Uterus (tissue), 4 donors: ENCODE measurements around the gene SSH2. TPM values are rescaled to one million over a fixed set of nuclear protein-coding genes. Genes with fewer than 3 reads are reported as not detected.

ENCODE experiments used
- DNase-seq, 2 donors: peaks; one replicate each; pipeline ENCODE4 v3.0.0-alpha.2; 2019 to 2020
- H3K27ac ChIP-seq, 2 donors: fragments of 200-600 bp; sonication (generic); 1 replicate in 1 of 2; 2 replicates in 1 of 2; pipeline ENCODE4 v1.5.1; 2016 to 2018
- H3K27me3 ChIP-seq, 2 donors: fragments of 200-600 bp; sonication (generic); one replicate each; pipeline ENCODE4 v1.5.1; 2018 to 2019; ENCODE audit warnings: control low read depth in 1 of 2
- H3K36me3 ChIP-seq, 2 donors: fragments of 200-600 bp; sonication (generic); one replicate each; pipeline ENCODE4 v1.5.1; 2019; ENCODE audit warnings: control low read depth in 1 of 2
- H3K4me1 ChIP-seq, 2 donors: fragments of 200-600 bp; sonication (generic); one replicate each; pipeline ENCODE4 v1.5.1; 2018 to 2019; ENCODE audit warnings: control low read depth in 1 of 2
- H3K4me3 ChIP-seq, 2 donors: fragments of 200-600 bp; sonication (generic); 1 replicate in 1 of 2; 2 replicates in 1 of 2; pipeline ENCODE4 v1.5.1; 2018 to 2019; ENCODE audit warnings: mild to moderate bottlenecking in 1 of 2
- H3K9me3 ChIP-seq, 2 donors: fragments of 200-600 bp; sonication (generic); one replicate each; pipeline ENCODE4 v1.5.1; 2019; ENCODE audit warnings: control low read depth in 1 of 2
- CTCF ChIP-seq, 4 experiments: fragments of 200-600 bp in 2 of 4; fragments of 450-650 bp in 2 of 4; sonication (generic) in 2 of 4; IDR thresholded peaks; one replicate each; pipeline ENCODE4 v1.5.1; 2016 to 2019; ENCODE audit warnings: antibody characterized with exemption in 4 of 4, mild to moderate bottlenecking in 2 of 4, moderate library complexity in 1 of 4
- POLR2A ChIP-seq, 2 donors: fragments of 450-650 bp; IDR thresholded peaks; one replicate each; pipeline ENCODE4 v1.6.1; 2016; ENCODE audit warnings: antibody characterized with exemption in 2 of 2, mild to moderate bottlenecking in 1 of 2, moderate library complexity in 1 of 2
- intact Hi-C: fragments of 100-400 bp; cut with DNase I; formaldehyde crosslinking; loops from one replicate; pipeline ENCODE4 v1.15.1; 2023; ENCODE audit warnings: low total_unique reads
- total RNA-seq, 4 donors: library from RNA; depleted of rRNA in 3 of 4; stranded (reverse); fragments of >200 nt in 3 of 4; gene quantifications; one replicate each; pipeline versions ENCODE4 v1.1.0 to v1.2.4, GENCODE V29; 2014 to 2023
- donor health status: DM: yes; HTN: yes; CAD: no.

Gene SSH2
- total RNA-seq, 4 donors from 2014 or later, result 6.9 to 36.9 (median 11.5) TPM

DNA sequence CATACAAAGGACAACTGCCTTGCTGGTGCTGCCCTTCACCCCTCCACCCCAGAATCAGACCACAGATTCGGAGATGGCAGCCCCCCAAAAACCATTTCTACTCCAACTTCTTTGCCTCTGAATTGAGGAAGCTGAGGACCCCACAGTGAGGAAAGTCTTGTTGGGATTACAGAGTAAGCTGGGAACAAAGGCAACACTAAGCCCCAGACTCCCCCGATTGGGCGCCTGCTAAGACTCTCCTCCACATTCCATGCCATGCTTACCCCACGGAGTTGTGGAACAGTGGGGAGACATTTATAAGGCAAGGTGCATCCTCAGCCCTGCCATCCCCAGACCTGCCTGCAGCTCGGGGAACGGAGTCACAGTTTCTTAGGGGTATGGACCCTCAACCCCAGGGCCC lies 342.4 kb downstream of the SSH2 start:
- no peaks in the 10 kb centered on the region for H3K27me3 ChIP-seq
- peak overlapping the region; percentile 71 to 89 for H3K27ac ChIP-seq
- no peak overlapping the region for H3K4me3 ChIP-seq
- H3K4me1 ChIP-seq, result peaks cover 0 to 21% of the 10 kb centered on the region in 2 donors
- no peak for DNase-seq
- H3K9me3 ChIP-seq, result no peaks in the 10 kb centered on the region
- intact Hi-C loops, result no loop called here
- no peak for TF ChIP-seq POLR2A (IDR thresholded peaks at IDR 0.05)
- TF ChIP-seq CTCF (IDR thresholded peaks at IDR 0.05), result no peak
- H3K36me3 ChIP-seq, result no peaks in the 10 kb centered on the region

DNA sequence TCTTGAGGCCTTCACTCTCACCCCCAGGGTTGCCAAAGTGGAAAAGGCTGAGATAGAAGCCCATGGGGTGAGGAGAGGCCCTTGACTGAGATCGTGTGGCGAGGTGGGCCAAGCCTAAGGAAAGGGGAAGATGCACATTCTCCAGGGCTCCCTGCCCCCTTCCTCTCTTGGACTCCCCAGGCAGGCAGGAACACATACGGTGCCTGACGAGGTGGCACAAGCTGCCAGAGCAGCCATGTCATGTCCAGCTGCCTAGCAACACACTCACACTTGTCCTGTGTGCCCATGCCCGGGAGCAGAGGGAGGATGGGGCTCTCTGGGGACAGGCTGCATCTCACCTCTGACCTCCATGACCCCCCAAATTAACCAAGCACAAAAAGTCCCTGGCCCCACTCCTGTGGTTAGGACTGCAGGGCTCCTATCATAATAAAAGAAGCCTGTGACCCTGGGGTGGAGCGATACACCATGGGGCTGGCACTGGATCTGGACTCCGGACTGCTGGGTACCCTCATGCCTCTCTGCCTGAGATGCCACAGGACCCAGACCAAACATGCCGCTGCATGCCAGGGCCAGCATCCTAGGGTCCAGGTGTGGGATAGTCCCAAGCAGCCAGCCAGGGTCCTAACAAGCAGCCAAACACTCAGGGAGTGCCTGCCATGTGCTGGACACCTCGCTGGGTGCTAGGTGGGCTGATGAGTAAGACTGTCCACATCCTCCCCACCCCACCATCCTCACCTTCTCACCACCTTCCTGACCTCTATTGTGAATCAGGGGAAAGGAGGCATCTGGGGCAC lies 343.2 kb downstream of the SSH2 start:
- TF ChIP-seq POLR2A (IDR thresholded peaks at IDR 0.05) (no peak), CTCF (IDR thresholded peaks at IDR 0.05) (no peak)
- intact Hi-C loops, result no loop called here
- Histone ChIP-seq H3K4me1 (peaks cover 0 to 14% of the 10 kb centered on the region in 2 donors), H3K27ac (peak overlapping the region; percentile 16 to 53), H3K27me3 (no peaks in the 10 kb centered on the region), H3K36me3 (no peaks in the 10 kb centered on the region), H3K9me3 (no peaks in the 10 kb centered on the region), H3K4me3 (no peak overlapping the region)
- peak in 1 of 2 donors; percentile 16 for DNase-seq

- TF ChIP-seq CTCF (IDR thresholded peaks at IDR 0.05), result peak in 2 of 4 experiments; percentile 7 to 23
- peak in 1 of 2 donors; percentile 10 for TF ChIP-seq POLR2A (IDR thresholded peaks at IDR 0.05)
- H3K4me1 ChIP-seq, result peaks cover 0 to 8% of the 10 kb centered on the region in 2 donors
- peak overlapping the region; percentile 53 to 55 for H3K27ac ChIP-seq
- H3K27me3 ChIP-seq, result no peaks in the 10 kb centered on the region
- no peaks in the 10 kb centered on the region for H3K9me3 ChIP-seq
- peak overlapping the region in 1 of 2 donors; percentile 2 for H3K4me3 ChIP-seq
- intact Hi-C loops, result no loop called here
- H3K36me3 ChIP-seq, result no peaks in the 10 kb centered on the region
- DNase-seq, result peak; percentile 16 to 58
Observed at GRCh38 chr17:29585080-29585751, 344.8 kb downstream of the SSH2 start.

- TF ChIP-seq CTCF (IDR thresholded peaks at IDR 0.05), result no peak
- TF ChIP-seq POLR2A (IDR thresholded peaks at IDR 0.05), result no peak
- Histone ChIP-seq H3K36me3 (no peaks in the 10 kb centered on the region), H3K4me3 (no peak overlapping the region), H3K27ac (peak overlapping the region; percentile 53 to 54), H3K27me3 (no peaks in the 10 kb centered on the region), H3K9me3 (no peaks in the 10 kb centered on the region), H3K4me1 (peaks cover 0 to 6% of the 10 kb centered on the region in 2 donors)
- peak in 1 of 2 donors; percentile 21 for DNase-seq
- intact Hi-C loops, result no loop called here
Observed at GRCh38 chr17:29584452-29585079, 345.5 kb downstream of the SSH2 start.
